ENCODE results near the gene SNX5.

DNA sequence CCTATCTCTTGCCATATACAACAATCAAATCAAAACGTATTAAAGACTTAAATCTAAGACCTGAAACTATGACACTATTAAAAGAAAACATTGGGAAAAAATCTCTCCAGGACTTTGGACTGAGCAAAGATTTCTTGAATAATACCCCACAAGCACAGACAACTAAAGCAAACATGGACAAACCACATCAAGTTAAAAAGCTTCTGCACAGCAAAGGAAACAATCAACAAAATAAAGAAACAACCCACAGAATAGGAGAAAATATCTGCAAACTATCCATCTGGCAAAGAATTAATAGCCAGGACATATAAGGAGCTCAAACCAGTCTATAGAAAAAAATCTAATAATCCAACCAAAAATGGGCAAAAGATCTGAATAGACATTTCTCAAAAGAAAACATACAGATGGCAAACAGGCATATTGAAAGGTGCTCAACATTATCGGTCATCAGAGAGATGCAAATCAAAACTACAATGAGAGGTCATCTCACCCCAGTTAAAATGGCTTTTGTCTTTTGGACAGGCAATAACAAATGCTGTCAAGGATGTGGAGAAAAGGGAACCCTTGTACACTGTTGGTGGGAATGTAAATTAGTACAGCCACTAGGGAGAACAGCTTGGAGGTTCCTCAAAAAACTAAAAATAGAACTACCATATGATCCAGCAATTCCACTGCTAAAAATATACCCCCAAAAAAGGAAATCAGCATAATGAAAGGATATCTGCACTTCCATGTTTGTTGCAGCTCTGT lies 76.2 kb downstream of the SNX5 start:
- TF ChIP-seq, protein P1, sequence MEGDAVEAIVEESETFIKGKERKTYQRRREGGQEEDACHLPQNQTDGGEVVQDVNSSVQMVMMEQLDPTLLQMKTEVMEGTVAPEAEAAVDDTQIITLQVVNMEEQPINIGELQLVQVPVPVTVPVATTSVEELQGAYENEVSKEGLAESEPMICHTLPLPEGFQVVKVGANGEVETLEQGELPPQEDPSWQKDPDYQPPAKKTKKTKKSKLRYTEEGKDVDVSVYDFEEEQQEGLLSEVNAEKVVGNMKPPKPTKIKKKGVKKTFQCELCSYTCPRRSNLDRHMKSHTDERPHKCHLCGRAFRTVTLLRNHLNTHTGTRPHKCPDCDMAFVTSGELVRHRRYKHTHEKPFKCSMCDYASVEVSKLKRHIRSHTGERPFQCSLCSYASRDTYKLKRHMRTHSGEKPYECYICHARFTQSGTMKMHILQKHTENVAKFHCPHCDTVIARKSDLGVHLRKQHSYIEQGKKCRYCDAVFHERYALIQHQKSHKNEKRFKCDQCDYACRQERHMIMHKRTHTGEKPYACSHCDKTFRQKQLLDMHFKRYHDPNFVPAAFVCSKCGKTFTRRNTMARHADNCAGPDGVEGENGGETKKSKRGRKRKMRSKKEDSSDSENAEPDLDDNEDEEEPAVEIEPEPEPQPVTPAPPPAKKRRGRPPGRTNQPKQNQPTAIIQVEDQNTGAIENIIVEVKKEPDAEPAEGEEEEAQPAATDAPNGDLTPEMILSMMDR (conservative IDR thresholded peaks at IDR 0.05 in 1 of 2, IDR thresholded peaks at IDR 0.05 in 1 of 2; ENCODE audit: extremely low read depth in 1 of 2, insufficient read depth in 1 of 2, low read depth in 1 of 2, low read length in 2 of 2): no peak
- TF ChIP-seq EZH2 (IDR thresholded peaks at IDR 0.05; ENCODE audit: borderline replicate concordance, low read length): no peak

Data from mammary epithelial cell (primary cell).